ENCODE data around the gene NTS. TPM values are rescaled to one million over a fixed set of nuclear protein-coding genes. Genes with fewer than 3 reads are reported as not detected.

The NTS gene, protein sequence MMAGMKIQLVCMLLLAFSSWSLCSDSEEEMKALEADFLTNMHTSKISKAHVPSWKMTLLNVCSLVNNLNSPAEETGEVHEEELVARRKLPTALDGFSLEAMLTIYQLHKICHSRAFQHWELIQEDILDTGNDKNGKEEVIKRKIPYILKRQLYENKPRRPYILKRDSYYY
- total RNA-seq = not detected

DNA sequence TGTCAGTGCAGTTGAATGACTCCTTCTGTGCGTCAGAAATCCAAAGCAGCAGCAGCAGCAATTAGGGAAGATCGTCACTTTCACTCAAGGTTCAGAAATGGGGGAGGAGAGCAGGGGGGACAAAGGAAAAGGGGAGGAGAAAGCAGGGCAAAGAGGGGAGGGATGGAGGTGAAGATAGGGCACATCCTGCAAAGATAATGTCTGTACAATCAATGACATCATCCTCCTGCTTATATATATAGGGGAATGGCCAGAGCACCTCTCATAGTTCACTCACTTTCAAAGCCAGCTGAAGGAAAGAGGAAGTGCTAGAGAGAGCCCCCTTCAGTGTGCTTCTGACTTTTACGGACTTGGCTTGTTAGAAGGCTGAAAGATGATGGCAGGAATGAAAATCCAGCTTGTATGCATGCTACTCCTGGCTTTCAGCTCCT, at the start of gene NTS:
Gene NTS, plus strand, starts transcription at position 265 of the 431 bp plus-strand sequence. Its CDS starts 109 bp downstream, at position 374.
- Mint-ChIP-seq H3K9me3 (no peaks in the 10 kb centered on the region), H3K27me3 (no peaks in the 10 kb centered on the region), H3K36me3 (no peaks in the 10 kb centered on the region), H3K4me1 (no peaks in the 10 kb centered on the region), H3K27ac (no peak within 1 kb of the TSS), H3K4me3 (no peak within 1 kb of the TSS)
- no peak for DNase-seq

DNA sequence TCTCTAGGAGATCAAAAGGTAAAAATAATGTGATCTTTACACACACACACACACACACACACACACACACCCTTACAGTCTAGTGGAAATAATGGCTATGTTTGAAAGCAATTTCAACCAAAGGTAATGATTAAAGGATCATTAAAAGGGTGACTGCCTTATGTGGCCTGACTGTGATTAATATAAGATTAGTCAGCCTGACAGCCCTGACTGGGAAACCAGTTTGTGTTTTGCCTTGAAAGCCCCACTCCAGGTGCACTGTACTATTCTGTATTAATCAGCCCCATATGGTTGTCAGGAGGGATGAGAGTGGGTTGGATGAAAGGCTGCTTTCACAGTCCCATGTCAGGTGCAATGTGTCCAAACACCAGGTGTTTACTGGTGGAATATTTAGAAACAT, 48.3 kb upstream of the NTS start:
- H3K27ac Mint-ChIP-seq = no peak overlapping the region
- no peaks in the 10 kb centered on the region for H3K27me3 Mint-ChIP-seq
- no peak overlapping the region for H3K4me3 Mint-ChIP-seq

GRCh38 chr12:85828576-85828975, 45.5 kb upstream of the NTS start:
- no peak for DNase-seq
- Mint-ChIP-seq H3K4me1 (no peaks in the 10 kb centered on the region), H3K4me3 (no peak overlapping the region), H3K9me3 (no peaks in the 10 kb centered on the region), H3K27me3 (no peaks in the 10 kb centered on the region), H3K36me3 (no peaks in the 10 kb centered on the region), H3K27ac (no peak overlapping the region)

More for the DNA sequence above, 48.3 kb upstream of the NTS start:
- DNase-seq = no peak
- no peaks in the 10 kb centered on the region for H3K36me3 Mint-ChIP-seq
- no peaks in the 10 kb centered on the region for H3K9me3 Mint-ChIP-seq
- H3K4me1 Mint-ChIP-seq = no peaks in the 10 kb centered on the region

- no peaks in the 10 kb centered on the region for H3K9me3 Mint-ChIP-seq
- no peaks in the 10 kb centered on the region for H3K36me3 Mint-ChIP-seq
- H3K4me3 Mint-ChIP-seq = no peak overlapping the region
- H3K27ac Mint-ChIP-seq = no peak overlapping the region
- H3K27me3 Mint-ChIP-seq = no peaks in the 10 kb centered on the region
- no peak for DNase-seq
- H3K4me1 Mint-ChIP-seq = no peaks in the 10 kb centered on the region
These were observed 44.7 kb upstream of the NTS start for GRCh38 chr12:85829391-85829790.

- DNase-seq = no peak
- Mint-ChIP-seq H3K36me3 (no peaks in the 10 kb centered on the region), H3K4me1 (no peaks in the 10 kb centered on the region), H3K27ac (no peak overlapping the region), H3K27me3 (peaks cover 7% of the 10 kb centered on the region), H3K9me3 (no peaks in the 10 kb centered on the region), H3K4me3 (no peak overlapping the region)
These were observed 42.6 kb upstream of the NTS start for GRCh38 chr12:85831327-85831990.

- Mint-ChIP-seq H3K27me3 (peaks cover 13% of the 10 kb centered on the region), H3K36me3 (no peaks in the 10 kb centered on the region), H3K4me1 (no peaks in the 10 kb centered on the region), H3K9me3 (no peaks in the 10 kb centered on the region), H3K4me3 (no peak overlapping the region), H3K27ac (no peak overlapping the region)
- no peak for DNase-seq
These were observed 40.5 kb upstream of the NTS start for GRCh38 chr12:85833579-85833978.

DNA sequence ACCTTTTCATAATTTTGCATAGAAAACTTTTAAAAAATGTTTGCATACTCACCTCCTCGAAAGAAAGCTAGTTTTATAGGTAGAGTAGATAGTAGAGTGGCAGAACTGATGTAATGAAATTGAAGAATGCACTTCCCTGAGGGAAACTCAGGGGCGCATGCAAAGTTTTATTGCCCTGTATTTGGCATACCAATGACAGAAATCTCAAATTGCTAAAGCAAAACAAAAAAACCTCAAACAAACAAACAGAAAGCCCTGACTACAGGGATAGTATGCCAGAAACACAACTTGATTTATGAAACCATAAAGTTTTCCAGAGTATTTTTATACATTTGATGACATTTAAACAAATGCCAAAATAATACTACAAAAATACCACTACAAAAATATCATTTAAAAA, 39.7 kb upstream of the NTS start:
- Mint-ChIP-seq H3K36me3 (no peaks in the 10 kb centered on the region), H3K4me1 (no peaks in the 10 kb centered on the region), H3K27me3 (peaks cover 13% of the 10 kb centered on the region), H3K9me3 (no peaks in the 10 kb centered on the region), H3K4me3 (no peak overlapping the region), H3K27ac (no peak overlapping the region)
- DNase-seq = no peak

GRCh38 chr12:85835426-85836196, 38.5 kb upstream of the NTS start:
- Mint-ChIP-seq H3K27ac (no peak overlapping the region), H3K36me3 (no peaks in the 10 kb centered on the region), H3K27me3 (peaks cover 13% of the 10 kb centered on the region), H3K4me1 (no peaks in the 10 kb centered on the region), H3K9me3 (no peaks in the 10 kb centered on the region), H3K4me3 (no peak overlapping the region)
- no peak for DNase-seq

DNA sequence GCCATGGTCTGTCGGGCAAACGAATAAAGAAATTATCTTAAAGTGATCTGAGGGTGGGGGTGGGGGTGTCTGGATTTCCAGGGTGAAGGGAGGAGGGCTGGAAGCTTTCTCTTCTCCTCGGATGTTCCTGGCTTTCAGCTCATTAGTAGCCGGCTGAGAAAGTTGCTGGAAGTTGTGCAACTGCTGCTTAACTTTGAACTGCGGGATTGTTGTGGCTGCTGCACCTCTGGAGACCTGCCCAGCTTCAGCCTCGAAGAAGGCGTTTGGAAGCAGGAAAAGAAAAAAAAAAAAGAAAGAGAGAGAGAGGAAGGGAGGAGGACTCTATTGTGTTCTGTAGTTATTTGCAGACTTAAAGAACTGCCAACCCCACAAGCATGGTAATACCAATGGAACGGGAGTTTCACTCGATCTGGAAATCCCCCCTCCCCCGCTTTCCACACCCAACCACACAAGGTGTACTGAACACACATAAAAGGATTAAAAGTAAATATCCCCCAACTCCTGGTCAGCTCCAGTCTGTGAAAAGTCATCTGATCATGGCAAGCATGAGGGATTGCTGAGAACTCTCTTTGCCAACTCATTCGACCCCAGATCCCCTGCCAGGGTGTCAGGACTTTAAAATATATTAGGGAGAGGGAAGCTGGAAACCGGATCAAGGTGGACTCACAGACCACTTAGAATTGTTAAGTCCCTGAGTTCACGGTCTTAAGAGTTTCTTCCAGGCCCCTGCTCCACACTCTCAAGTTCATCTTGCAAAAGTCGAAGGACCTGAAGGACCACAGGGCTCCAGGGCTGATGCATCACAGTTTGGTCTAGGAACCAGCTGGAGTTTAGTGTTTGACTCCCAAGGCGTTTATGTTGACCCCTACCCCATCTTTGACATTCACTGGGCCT, 37.7 kb upstream of the NTS start, which contains the start of gene RASSF9:
Gene RASSF9, minus strand, starts transcription at position 213 of the 894 bp plus-strand sequence. Its CDS starts 208 bp downstream, at position 5.
- no peaks in the 10 kb centered on the region for H3K36me3 Mint-ChIP-seq
- peaks cover 13% of the 10 kb centered on the region for H3K27me3 Mint-ChIP-seq
- no peak within 1 kb of the TSS for H3K4me3 Mint-ChIP-seq
- H3K9me3 Mint-ChIP-seq = no peaks in the 10 kb centered on the region
- no peak within 1 kb of the TSS for H3K27ac Mint-ChIP-seq
- DNase-seq = no peak
- H3K4me1 Mint-ChIP-seq = no peaks in the 10 kb centered on the region

GRCh38 chr12:85843606-85844310, 30.3 kb upstream of the NTS start:
- Mint-ChIP-seq H3K27ac (no peak overlapping the region), H3K9me3 (no peaks in the 10 kb centered on the region), H3K4me1 (no peaks in the 10 kb centered on the region), H3K4me3 (no peak overlapping the region), H3K27me3 (no peaks in the 10 kb centered on the region), H3K36me3 (no peaks in the 10 kb centered on the region)
- DNase-seq = no peak

- Mint-ChIP-seq H3K4me1 (no peaks in the 10 kb centered on the region), H3K4me3 (no peak overlapping the region), H3K9me3 (peaks cover 2% of the 10 kb centered on the region)
These were observed 24.8 kb upstream of the NTS start for GRCh38 chr12:85849344-85849743.

GRCh38 chr12:85855305-85855704, 18.8 kb upstream of the NTS start:
- H3K4me1 Mint-ChIP-seq = no peaks in the 10 kb centered on the region
- no peak overlapping the region for H3K27ac Mint-ChIP-seq
- no peak for DNase-seq
- H3K27me3 Mint-ChIP-seq = no peaks in the 10 kb centered on the region
- H3K4me3 Mint-ChIP-seq = no peak overlapping the region
- H3K36me3 Mint-ChIP-seq = no peaks in the 10 kb centered on the region
- H3K9me3 Mint-ChIP-seq = peaks cover 2% of the 10 kb centered on the region

More at GRCh38 chr12:85849344-85849743, 24.8 kb upstream of the NTS start:
- no peaks in the 10 kb centered on the region for H3K27me3 Mint-ChIP-seq
- no peaks in the 10 kb centered on the region for H3K36me3 Mint-ChIP-seq
- no peak overlapping the region for H3K27ac Mint-ChIP-seq
- no peak for DNase-seq

DNA sequence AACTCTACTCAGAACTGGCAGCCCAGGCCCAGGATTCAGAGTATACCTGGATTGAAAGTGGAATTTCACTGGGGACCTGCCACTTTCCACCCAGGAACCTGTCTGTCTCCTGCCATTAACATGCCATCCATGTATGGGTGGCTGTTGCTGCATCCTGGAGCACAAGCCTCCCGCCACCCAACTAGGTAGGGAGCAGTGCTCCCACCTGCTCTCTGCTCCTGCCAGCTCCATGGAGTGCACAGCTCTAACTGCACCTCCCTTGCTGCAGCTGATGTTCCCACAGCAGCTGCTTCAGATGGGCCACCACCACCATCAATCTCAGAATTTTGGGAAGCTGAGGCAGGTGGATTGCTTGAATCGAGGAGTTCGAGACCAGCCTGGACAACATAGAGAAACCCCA, 17.1 kb upstream of the NTS start:
- Mint-ChIP-seq H3K9me3 (peaks cover 2% of the 10 kb centered on the region), H3K27ac (no peak overlapping the region), H3K36me3 (no peaks in the 10 kb centered on the region), H3K4me1 (no peaks in the 10 kb centered on the region), H3K27me3 (no peaks in the 10 kb centered on the region), H3K4me3 (no peak overlapping the region)
- no peak for DNase-seq

DNA sequence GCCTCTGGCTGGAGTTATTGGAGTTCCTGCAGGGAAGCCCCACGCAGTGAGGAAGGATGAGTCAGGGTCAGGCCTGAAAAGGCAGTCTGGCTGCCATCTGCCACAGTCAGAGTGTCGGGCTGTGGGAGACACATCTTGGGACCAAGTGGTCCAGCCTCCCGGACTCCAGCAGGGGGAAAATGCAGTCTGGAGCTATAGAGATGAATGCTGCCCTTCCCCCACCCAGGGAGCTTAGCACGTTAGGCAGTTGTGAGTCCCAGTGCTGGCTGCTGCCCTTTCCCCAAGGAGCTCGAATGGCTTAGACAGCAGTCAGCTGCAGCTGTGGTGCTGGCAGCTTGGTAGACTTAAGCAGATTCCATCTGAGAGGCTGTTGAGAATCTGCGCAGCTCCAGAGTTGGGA, 8.2 kb upstream of the NTS start:
- Mint-ChIP-seq H3K9me3 (no peaks in the 10 kb centered on the region), H3K27me3 (no peaks in the 10 kb centered on the region), H3K4me3 (no peak overlapping the region), H3K4me1 (no peaks in the 10 kb centered on the region), H3K36me3 (no peaks in the 10 kb centered on the region), H3K27ac (no peak overlapping the region)
- no peak for DNase-seq
